ENCODE data around the gene C2orf66.

DNA sequence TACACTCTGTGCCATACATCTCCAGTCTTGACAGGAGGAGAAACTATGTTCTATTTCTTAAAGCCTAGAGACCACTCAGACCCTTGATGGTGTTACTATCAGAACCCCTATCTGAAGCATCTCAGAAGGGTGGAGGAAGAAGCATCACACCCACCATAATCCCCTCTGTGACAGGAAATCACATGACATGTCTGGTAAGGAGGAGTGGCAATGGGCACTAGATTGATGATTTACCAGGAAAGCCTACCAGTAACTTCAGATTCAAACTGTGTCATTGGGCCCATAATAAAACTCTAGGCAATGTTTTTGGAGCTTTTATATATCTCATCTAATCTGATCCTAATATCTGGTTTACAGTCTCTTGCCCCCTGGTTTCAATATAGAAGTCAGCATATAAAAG is 37.1 kb upstream of the C2orf66 start:
- TF ChIP-seq, protein P1, sequence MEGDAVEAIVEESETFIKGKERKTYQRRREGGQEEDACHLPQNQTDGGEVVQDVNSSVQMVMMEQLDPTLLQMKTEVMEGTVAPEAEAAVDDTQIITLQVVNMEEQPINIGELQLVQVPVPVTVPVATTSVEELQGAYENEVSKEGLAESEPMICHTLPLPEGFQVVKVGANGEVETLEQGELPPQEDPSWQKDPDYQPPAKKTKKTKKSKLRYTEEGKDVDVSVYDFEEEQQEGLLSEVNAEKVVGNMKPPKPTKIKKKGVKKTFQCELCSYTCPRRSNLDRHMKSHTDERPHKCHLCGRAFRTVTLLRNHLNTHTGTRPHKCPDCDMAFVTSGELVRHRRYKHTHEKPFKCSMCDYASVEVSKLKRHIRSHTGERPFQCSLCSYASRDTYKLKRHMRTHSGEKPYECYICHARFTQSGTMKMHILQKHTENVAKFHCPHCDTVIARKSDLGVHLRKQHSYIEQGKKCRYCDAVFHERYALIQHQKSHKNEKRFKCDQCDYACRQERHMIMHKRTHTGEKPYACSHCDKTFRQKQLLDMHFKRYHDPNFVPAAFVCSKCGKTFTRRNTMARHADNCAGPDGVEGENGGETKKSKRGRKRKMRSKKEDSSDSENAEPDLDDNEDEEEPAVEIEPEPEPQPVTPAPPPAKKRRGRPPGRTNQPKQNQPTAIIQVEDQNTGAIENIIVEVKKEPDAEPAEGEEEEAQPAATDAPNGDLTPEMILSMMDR (IDR thresholded peaks at IDR 0.05) = no peak
- TF ChIP-seq POLR2AphosphoS5 (IDR thresholded peaks at IDR 0.05; ENCODE audit: insufficient read depth in 1 of 2, low read depth in 1 of 2) = no peak
- no peak for TF ChIP-seq POLR2A (IDR thresholded peaks at IDR 0.05)
